Measurements from ENCODE around the gene FMR1. TPM values are rescaled to one million over a fixed set of nuclear protein-coding genes. Genes with fewer than 3 reads are reported as not detected.

Gene FMR1
- total RNA-seq, 2 experiments from 2014 or later: 27.2 to 28.2 TPM

DNA sequence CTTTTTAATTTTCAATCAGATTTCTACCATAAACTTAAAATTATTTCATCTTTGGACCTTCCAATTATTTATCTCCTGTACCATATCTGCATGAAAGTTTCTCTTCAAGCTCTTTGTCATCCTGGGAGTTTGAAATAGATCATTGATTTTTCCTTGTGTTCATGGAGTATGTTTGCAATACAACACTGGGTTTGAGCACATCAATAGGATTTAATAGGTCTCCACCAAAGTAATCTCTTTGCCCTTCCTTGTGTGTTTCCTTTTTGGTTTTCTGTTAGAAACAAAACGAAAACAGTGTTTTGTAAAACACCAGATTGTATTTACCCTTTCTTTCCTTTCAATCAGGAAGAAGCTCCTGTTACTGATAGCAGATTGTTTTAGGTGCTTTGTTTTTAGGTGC, 11.9 kb downstream of the FMR1 start:
- no peak overlapping the region for H3K4me3 Mint-ChIP-seq
- ATAC-seq (no peak), DNase-seq (no peak)
- H3K9me3 Mint-ChIP-seq: no peaks in the 10 kb centered on the region
- TF ChIP-seq, protein P1, sequence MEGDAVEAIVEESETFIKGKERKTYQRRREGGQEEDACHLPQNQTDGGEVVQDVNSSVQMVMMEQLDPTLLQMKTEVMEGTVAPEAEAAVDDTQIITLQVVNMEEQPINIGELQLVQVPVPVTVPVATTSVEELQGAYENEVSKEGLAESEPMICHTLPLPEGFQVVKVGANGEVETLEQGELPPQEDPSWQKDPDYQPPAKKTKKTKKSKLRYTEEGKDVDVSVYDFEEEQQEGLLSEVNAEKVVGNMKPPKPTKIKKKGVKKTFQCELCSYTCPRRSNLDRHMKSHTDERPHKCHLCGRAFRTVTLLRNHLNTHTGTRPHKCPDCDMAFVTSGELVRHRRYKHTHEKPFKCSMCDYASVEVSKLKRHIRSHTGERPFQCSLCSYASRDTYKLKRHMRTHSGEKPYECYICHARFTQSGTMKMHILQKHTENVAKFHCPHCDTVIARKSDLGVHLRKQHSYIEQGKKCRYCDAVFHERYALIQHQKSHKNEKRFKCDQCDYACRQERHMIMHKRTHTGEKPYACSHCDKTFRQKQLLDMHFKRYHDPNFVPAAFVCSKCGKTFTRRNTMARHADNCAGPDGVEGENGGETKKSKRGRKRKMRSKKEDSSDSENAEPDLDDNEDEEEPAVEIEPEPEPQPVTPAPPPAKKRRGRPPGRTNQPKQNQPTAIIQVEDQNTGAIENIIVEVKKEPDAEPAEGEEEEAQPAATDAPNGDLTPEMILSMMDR (IDR thresholded peaks at IDR 0.05): no peak
- H3K4me1 Mint-ChIP-seq (ENCODE audit: low read depth): peaks cover 32% of the 10 kb centered on the region
- CTCF ChIA-PET: no interaction called here
- intact Hi-C loops (cut with micrococcal nuclease): no loop called here
- POLR2A ChIA-PET: interaction anchor here (0.9 kb wide), 1 partner anchor 12 kb away, joined by 3 read pairs; the partner anchor contains the start of gene FMR1
- H3K27ac Mint-ChIP-seq: no peak overlapping the region
- no peaks in the 10 kb centered on the region for H3K27me3 Mint-ChIP-seq
- peaks cover 8% of the 10 kb centered on the region for H3K36me3 Mint-ChIP-seq (ENCODE audit: low read depth)

DNA sequence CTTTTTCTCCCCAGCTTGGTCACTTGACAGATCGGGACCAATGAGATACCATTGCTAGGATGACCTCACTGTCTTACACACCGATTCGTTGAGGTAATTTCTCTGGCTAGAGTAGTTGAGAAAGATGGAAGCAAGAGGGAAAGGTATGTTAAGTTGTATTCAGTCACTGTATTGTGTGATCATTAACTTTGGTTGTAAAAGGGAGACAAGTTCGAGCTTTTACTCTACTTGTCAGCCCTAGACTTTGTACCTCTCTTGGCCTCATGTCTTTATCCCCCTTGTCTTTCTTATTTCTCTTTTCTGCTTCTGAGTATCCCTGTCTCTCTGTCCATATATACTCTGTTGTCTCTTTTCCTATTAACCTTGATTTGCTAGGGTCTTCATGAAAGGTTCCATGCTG, 15.5 kb downstream of the FMR1 start:
- CTCF ChIA-PET: no interaction called here
- intact Hi-C loops (cut with micrococcal nuclease): no loop called here
- POLR2A ChIA-PET: interaction anchor here (0.7 kb wide), 1 partner anchor 473 kb away, joined by 3 read pairs; no protein-coding TSS in a partner anchor
- ATAC-seq (no peak), DNase-seq (no peak)
- peak overlapping the region; percentile 46 for H3K27ac Mint-ChIP-seq
- H3K9me3 Mint-ChIP-seq: no peaks in the 10 kb centered on the region
- H3K27me3 Mint-ChIP-seq: no peaks in the 10 kb centered on the region
- peaks cover 15% of the 10 kb centered on the region for H3K36me3 Mint-ChIP-seq (ENCODE audit: low read depth)
- H3K4me1 Mint-ChIP-seq (ENCODE audit: low read depth): peaks cover 26% of the 10 kb centered on the region
- H3K4me3 Mint-ChIP-seq: no peak overlapping the region
- TF ChIP-seq, protein P1 (IDR thresholded peaks at IDR 0.05): no peak

DNA sequence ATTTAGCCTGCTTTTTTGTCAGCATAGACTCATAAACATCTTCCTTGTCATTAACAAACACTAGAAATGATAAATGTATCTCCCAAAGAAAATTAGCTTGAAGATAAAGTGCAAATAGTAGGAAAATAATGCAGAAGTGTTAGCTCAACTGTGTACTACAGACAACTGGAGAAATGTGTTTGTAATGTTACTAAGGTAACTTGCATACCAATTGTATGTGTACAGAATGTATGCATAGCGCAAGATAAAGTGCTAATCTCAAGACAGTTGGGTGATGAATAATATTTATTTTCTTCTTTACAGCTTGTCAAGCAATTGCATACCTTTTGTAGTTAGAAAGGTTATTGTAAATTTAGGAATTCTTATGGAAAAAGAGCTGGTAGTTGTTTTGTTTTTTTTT, 22.1 kb downstream of the FMR1 start:
- H3K36me3 Mint-ChIP-seq (ENCODE audit: low read depth): peaks cover 12% of the 10 kb centered on the region
- intact Hi-C loops (cut with micrococcal nuclease): no loop called here
- H3K27ac Mint-ChIP-seq: no peak overlapping the region
- ChIA-PET POLR2A (no interaction called here), CTCF (no interaction called here)
- no peaks in the 10 kb centered on the region for H3K9me3 Mint-ChIP-seq
- no peaks in the 10 kb centered on the region for H3K27me3 Mint-ChIP-seq
- TF ChIP-seq, protein P1 (IDR thresholded peaks at IDR 0.05): no peak
- DNase-seq (no peak), ATAC-seq (no peak)
- no peak overlapping the region for H3K4me3 Mint-ChIP-seq
- peaks cover 6% of the 10 kb centered on the region for H3K4me1 Mint-ChIP-seq (ENCODE audit: low read depth)

DNA sequence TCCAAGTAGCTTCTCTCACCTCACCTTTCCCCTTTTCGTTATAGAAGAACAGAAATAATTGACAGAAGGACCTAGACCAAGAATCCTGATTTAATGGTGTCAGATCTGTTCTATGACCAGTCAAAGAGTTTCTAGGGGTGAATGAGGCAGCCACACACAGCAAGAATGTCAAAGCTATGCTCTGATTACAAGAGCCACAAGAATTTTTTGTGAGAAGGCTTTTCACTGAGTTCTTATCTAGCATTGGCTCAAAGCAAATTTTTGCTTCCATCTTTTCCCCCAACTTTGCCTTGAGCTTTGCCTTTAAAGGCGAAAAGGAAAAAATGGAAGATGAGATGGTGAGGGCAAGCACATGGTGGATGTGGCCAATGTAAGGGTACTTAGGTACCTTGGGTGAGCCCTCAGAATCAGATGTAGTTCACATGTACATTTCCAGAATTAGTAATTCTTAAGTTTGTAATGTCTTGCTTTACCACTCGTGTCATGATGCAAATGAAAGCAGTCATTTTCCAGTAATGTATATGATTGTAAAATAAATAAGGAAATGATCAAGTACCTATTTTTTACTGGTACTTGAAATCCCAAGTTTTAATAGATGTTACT, 23.5 kb downstream of the FMR1 start:
- TF ChIP-seq, protein P1 (IDR thresholded peaks at IDR 0.05): no peak
- Mint-ChIP-seq H3K27me3 (no peaks in the 10 kb centered on the region), H3K9me3 (no peaks in the 10 kb centered on the region), H3K4me3 (no peak overlapping the region), H3K36me3 (ENCODE audit: low read depth) (peaks cover 12% of the 10 kb centered on the region), H3K4me1 (ENCODE audit: low read depth) (peaks cover 2% of the 10 kb centered on the region), H3K27ac (no peak overlapping the region)
- DNase-seq: no peak
- ChIA-PET POLR2A (no interaction called here), CTCF (no interaction called here)
- ATAC-seq: no peak
- intact Hi-C loops (cut with micrococcal nuclease): no loop called here

DNA sequence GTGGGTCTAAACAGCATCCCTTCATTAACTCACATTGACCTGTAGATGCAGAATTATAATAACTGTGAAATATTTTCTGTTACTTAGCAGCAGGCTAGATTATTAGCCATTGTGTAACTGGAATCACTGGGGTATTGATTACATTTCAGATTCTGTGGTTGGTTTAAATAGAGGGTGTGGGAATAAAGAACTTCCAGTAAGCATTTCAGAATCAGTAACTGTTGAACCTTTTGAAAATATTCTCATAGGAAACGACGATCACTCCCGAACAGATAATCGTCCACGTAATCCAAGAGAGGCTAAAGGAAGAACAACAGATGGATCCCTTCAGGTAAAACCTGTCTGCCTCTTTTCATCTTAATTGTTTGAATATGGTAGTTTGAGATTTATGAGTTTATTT, 33.6 kb downstream of the FMR1 start:
- POLR2A ChIA-PET: no interaction called here
- TF ChIP-seq, protein P1 (IDR thresholded peaks at IDR 0.05): no peak
- CTCF ChIA-PET: no interaction called here

More for the DNA sequence above, 33.6 kb downstream of the FMR1 start:
- Mint-ChIP-seq H3K4me3 (no peak overlapping the region), H3K27me3 (no peaks in the 10 kb centered on the region), H3K36me3 (ENCODE audit: low read depth) (peaks cover 17% of the 10 kb centered on the region), H3K9me3 (no peaks in the 10 kb centered on the region), H3K27ac (no peak overlapping the region), H3K4me1 (ENCODE audit: low read depth) (no peaks in the 10 kb centered on the region)
- no peak for ATAC-seq
- DNase-seq: no peak
- intact Hi-C loops (cut with micrococcal nuclease): no loop called here
